Karpas-422 (cell line): ENCODE data around the gene MSS51. TPM values are rescaled to one million over a fixed set of nuclear protein-coding genes. Genes with fewer than 3 reads are reported as not detected.

Source experiments
- DNase-seq: peaks from one replicate; pipeline ENCODE4 v3.0.0-alpha.2; 2015
- H2AFZ ChIP-seq: fragments of 200-600 bp; sonication (generic); 2 replicates; pipeline ENCODE4 v1.6.1; 2014; ENCODE audit warnings: antibody characterized with exemption, low read length, mixed read lengths
- H3K27ac ChIP-seq: fragments of 200-600 bp; sonication (generic); 2 replicates; pipeline ENCODE4 v1.5.1; 2014; ENCODE audit warnings: mild to moderate bottlenecking, low read length, moderate library complexity
- H3K27me3 ChIP-seq: fragments of 200-600 bp; sonication (generic); 2 replicates; pipeline ENCODE4 v1.6.1; 2014; ENCODE audit warnings: low read length, mixed read lengths
- H3K36me3 ChIP-seq: fragments of 200-600 bp; sonication (generic); 2 replicates; pipeline ENCODE4 v1.6.1; 2014; ENCODE audit warnings: low read length, mixed read lengths; ENCODE audit not compliant: insufficient read depth
- H3K4me1 ChIP-seq: fragments of 200-600 bp; sonication (generic); 2 replicates; pipeline ENCODE4 v1.6.1; 2014; ENCODE audit warnings: mild to moderate bottlenecking, low read length, mixed read lengths
- H3K4me2 ChIP-seq: fragments of 200-600 bp; sonication (generic); 2 replicates; pipeline ENCODE4 v1.6.1; 2014; ENCODE audit warnings: low read length, low read depth, mild to moderate bottlenecking; ENCODE audit not compliant: poor library complexity, severe bottlenecking
- H3K4me3 ChIP-seq: fragments of 200-600 bp; sonication (generic); 2 replicates; pipeline ENCODE4 v1.5.1; 2014; ENCODE audit warnings: mild to moderate bottlenecking, antibody characterized with exemption, low read length, mixed read lengths
- H3K79me2 ChIP-seq: fragments of 200-600 bp; sonication (generic); 2 replicates; pipeline ENCODE4 v1.6.1; 2014; ENCODE audit warnings: mild to moderate bottlenecking, low read length, mixed read lengths
- H3K9ac ChIP-seq: fragments of 200-600 bp; sonication (generic); 2 replicates; pipeline ENCODE4 v1.6.0; 2014; ENCODE audit warnings: low read length
- H3K9me2 ChIP-seq: fragments of 200-600 bp; sonication (generic), shearing (Covaris generic); replicated peaks from 2 replicates; pipeline ENCODE4 v1.6.0; 2014; ENCODE audit warnings: mild to moderate bottlenecking, low read length, moderate library complexity; ENCODE audit not compliant: insufficient read depth
- H3K9me3 ChIP-seq: fragments of 300-700, 200-600 bp; sonication (generic); 2 replicates; pipeline ENCODE4 v1.6.1; 2014; ENCODE audit warnings: low read length, mixed read lengths
- H4K20me1 ChIP-seq: fragments of 200-600 bp; sonication (generic); 2 replicates; pipeline ENCODE4 v1.6.1; 2014; ENCODE audit warnings: mild to moderate bottlenecking, antibody characterized with exemption, low read length, low read depth; ENCODE audit not compliant: insufficient read depth
- total RNA-seq: library from RNA; depleted of rRNA; stranded (reverse); fragments of >200 nt; shearing (Covaris generic); gene quantifications from 2 replicates; pipeline ENCODE4 v1.2.3, GENCODE V29; 2014; ENCODE audit warnings: low replicate concordance; rRNA removed

The MSS51 gene
- total RNA-seq, result 2.7 and 5.7 TPM in 2 replicates

GRCh38 chr10:73433538-73433867 is at the start of gene MSS51:
Gene MSS51 (minus strand): TSS chr10:73433561. CDS start chr10:73428284, 5,277 bp downstream.
- no peak for DNase-seq
- no peaks in the 10 kb centered on the region for H3K9me3 ChIP-seq
- H2AFZ ChIP-seq, result no peak within 1 kb of the TSS
- H3K36me3 ChIP-seq, result peaks cover 26% of the 10 kb centered on the region
- no peaks in the 10 kb centered on the region for H4K20me1 ChIP-seq
- H3K27me3 ChIP-seq, result no peaks in the 10 kb centered on the region
- no peak within 1 kb of the TSS for H3K4me2 ChIP-seq
- H3K9me2 ChIP-seq, result 0 out of 2 replicates have a peak, but pooled peaks cover 6% of the 10 kb centered on the region
- H3K79me2 ChIP-seq, result no peaks in the 10 kb centered on the region
- H3K9ac ChIP-seq, result no peak within 1 kb of the TSS
- H3K4me1 ChIP-seq, result no peaks in the 10 kb centered on the region
- no peak within 1 kb of the TSS for H3K4me3 ChIP-seq
- H3K27ac ChIP-seq, result no peak within 1 kb of the TSS

- Histone ChIP-seq H3K27me3 (no peaks in the 10 kb centered on the region), H3K27ac (no peak overlapping the region), H4K20me1 (no peaks in the 10 kb centered on the region), H3K9ac (no peak overlapping the region), H3K36me3 (peaks cover 30% of the 10 kb centered on the region), H3K9me2 (no peaks in the 10 kb centered on the region), H3K4me1 (no peaks in the 10 kb centered on the region), H3K4me3 (no peak overlapping the region), H2AFZ (no peak overlapping the region), H3K4me2 (no peak overlapping the region), H3K9me3 (no peaks in the 10 kb centered on the region), H3K79me2 (peaks cover 51% of the 10 kb centered on the region)
- no peak for DNase-seq
These were observed 46.8 kb upstream of the MSS51 start for GRCh38 chr10:73480158-73480557.

DNA sequence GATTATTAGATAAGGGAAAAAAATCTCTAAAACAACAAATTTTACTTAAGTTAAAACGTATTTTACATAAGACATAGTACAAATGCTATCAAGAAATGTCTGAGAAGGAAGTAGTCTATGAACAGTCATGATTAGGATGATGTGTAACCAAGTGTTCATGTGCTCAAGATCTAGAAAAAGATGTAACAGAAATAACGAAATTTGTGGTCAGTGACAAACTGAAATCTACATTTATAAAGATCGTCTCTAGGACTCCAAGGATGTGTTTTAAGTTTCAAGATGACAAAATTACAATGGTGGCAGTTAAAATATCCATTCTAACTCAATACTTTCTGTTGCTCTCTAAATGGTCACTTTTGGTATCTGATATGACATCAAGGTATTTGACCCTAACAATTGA is 45.3 kb upstream of the MSS51 start:
- Histone ChIP-seq H3K4me2 (no peak overlapping the region), H3K79me2 (peaks cover 43% of the 10 kb centered on the region), H3K9me3 (no peaks in the 10 kb centered on the region), H3K4me1 (peaks cover under 1% of the 10 kb centered on the region; the same call in 1 of the 2 replicates), H3K4me3 (no peak overlapping the region), H3K36me3 (peaks cover 35% of the 10 kb centered on the region), H3K27ac (no peak overlapping the region), H4K20me1 (no peaks in the 10 kb centered on the region), H2AFZ (no peak overlapping the region), H3K9ac (no peak overlapping the region), H3K9me2 (no peaks in the 10 kb centered on the region), H3K27me3 (no peaks in the 10 kb centered on the region)
- no peak for DNase-seq

GRCh38 chr10:73471226-73471625 is 37.9 kb upstream of the MSS51 start:
- no peak for DNase-seq
- Histone ChIP-seq H3K4me1 (peaks cover 18% of the 10 kb centered on the region), H3K4me3 (no peak overlapping the region), H3K9ac (no peak overlapping the region), H3K27me3 (no peaks in the 10 kb centered on the region), H3K36me3 (peaks cover 41% of the 10 kb centered on the region), H4K20me1 (no peaks in the 10 kb centered on the region), H2AFZ (no peak overlapping the region), H3K9me3 (no peaks in the 10 kb centered on the region), H3K27ac (no peak overlapping the region), H3K79me2 (peaks cover 6% of the 10 kb centered on the region; the same call in 1 of the 2 replicates), H3K4me2 (no peak overlapping the region), H3K9me2 (no peaks in the 10 kb centered on the region)

DNA sequence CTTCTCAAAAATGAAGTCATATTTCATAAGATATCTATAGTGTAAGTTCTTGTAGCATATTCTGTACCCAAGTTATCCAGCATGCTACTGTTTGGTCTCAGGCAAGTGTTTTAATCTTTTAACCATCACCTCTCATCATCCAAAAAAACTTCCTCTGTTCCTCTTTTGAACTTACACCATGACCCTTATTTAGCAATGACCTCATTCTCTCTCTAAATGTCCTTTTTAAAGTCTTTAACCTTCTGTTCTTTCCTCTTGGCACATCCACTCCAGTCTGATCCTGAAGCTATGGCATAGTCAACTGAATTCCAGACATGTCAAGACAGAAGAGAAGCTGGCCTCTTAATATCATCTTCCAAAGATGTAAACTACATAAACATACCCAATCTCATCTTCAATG is 36.2 kb upstream of the MSS51 start:
- Histone ChIP-seq H3K36me3 (peaks cover 50% of the 10 kb centered on the region), H3K9me3 (no peaks in the 10 kb centered on the region), H3K4me2 (no peak overlapping the region), H3K27me3 (no peaks in the 10 kb centered on the region), H3K27ac (no peak overlapping the region), H3K9me2 (no peaks in the 10 kb centered on the region), H3K79me2 (peaks cover 10% of the 10 kb centered on the region), H3K9ac (no peak overlapping the region), H3K4me3 (no peak overlapping the region), H2AFZ (no peak overlapping the region), H4K20me1 (no peaks in the 10 kb centered on the region), H3K4me1 (peaks cover 28% of the 10 kb centered on the region)
- DNase-seq, result no peak

- DNase-seq, result no peak
- Histone ChIP-seq H3K27me3 (no peaks in the 10 kb centered on the region), H3K36me3 (peaks cover 48% of the 10 kb centered on the region), H3K79me2 (peaks cover 10% of the 10 kb centered on the region), H3K4me2 (no peak overlapping the region), H4K20me1 (no peaks in the 10 kb centered on the region), H3K4me3 (no peak overlapping the region), H3K9me2 (no peaks in the 10 kb centered on the region), H3K4me1 (peaks cover 16% of the 10 kb centered on the region), H3K27ac (no peak overlapping the region), H3K9ac (no peak overlapping the region), H3K9me3 (no peaks in the 10 kb centered on the region), H2AFZ (no peak overlapping the region)
These were observed 33.8 kb upstream of the MSS51 start for GRCh38 chr10:73467206-73467605.

GRCh38 chr10:73465978-73466726 is 32.8 kb upstream of the MSS51 start:
- no peaks in the 10 kb centered on the region for H3K27me3 ChIP-seq
- no peaks in the 10 kb centered on the region for H4K20me1 ChIP-seq
- peaks cover 16% of the 10 kb centered on the region for H3K4me1 ChIP-seq
- no peak overlapping the region for H3K4me2 ChIP-seq
- H2AFZ ChIP-seq, result no peak overlapping the region
- H3K9ac ChIP-seq, result no peak overlapping the region
- peaks cover 44% of the 10 kb centered on the region for H3K36me3 ChIP-seq
- H3K79me2 ChIP-seq, result peaks cover 10% of the 10 kb centered on the region
- no peak for DNase-seq
- no peaks in the 10 kb centered on the region for H3K9me2 ChIP-seq
- H3K9me3 ChIP-seq, result no peaks in the 10 kb centered on the region
- H3K27ac ChIP-seq, result 0 out of 2 replicates have a peak overlapping the region, but pooled peaks have one; percentile 5
- no peak overlapping the region for H3K4me3 ChIP-seq

- Histone ChIP-seq H3K36me3 (peaks cover 20% of the 10 kb centered on the region; the same call in 1 of the 2 replicates), H3K27ac (no peak overlapping the region), H3K4me3 (no peak overlapping the region), H3K9ac (no peak overlapping the region), H3K4me2 (no peak overlapping the region), H3K27me3 (no peaks in the 10 kb centered on the region), H3K4me1 (peaks cover 7% of the 10 kb centered on the region), H3K9me2 (no peaks in the 10 kb centered on the region), H3K79me2 (peaks cover 8% of the 10 kb centered on the region; the same call in 1 of the 2 replicates), H3K9me3 (no peaks in the 10 kb centered on the region), H4K20me1 (no peaks in the 10 kb centered on the region), H2AFZ (no peak overlapping the region)
- DNase-seq, result no peak
These were observed 27.5 kb upstream of the MSS51 start for GRCh38 chr10:73460897-73461296.
